Gastrocnemius medialis (tissue), 4 donors: Measurements from ENCODE around the gene KCNRG. TPM values are rescaled to one million over a fixed set of nuclear protein-coding genes. Genes with fewer than 3 reads are reported as not detected.

ENCODE experiments used
- ATAC-seq, 2 donors: fragments of 150-250 bp; one replicate each; pipeline ENCODE4 v1.9.1; 2016
- DNase-seq, 2 donors: peaks; one replicate each; pipeline ENCODE4 v3.0.0-alpha.2; 2019
- H3K27ac ChIP-seq, 4 donors: fragments of 200-600 bp; sonication (generic); 1 replicate in 1 of 4; 2 replicates in 3 of 4; pipeline ENCODE4 v1.5.1; 2016 to 2018; ENCODE audit warnings: mild to moderate bottlenecking in 2 of 4, moderate library complexity in 1 of 4
- H3K27me3 ChIP-seq, 3 donors: fragments of 200-600 bp; sonication (generic) in 2 of 3; 1 replicate in 1 of 3; 2 replicates in 2 of 3; pipeline versions ENCODE4 v1.5.1 to v1.6.0; 2016 to 2019; ENCODE audit warnings: mild to moderate bottlenecking in 1 of 3, moderate library complexity in 1 of 3
- H3K36me3 ChIP-seq, 2 donors: fragments of 200-600 bp; sonication (generic) in 1 of 2; one replicate each; pipeline ENCODE4 v1.5.1; 2017 to 2018
- H3K4me1 ChIP-seq, 2 donors: fragments of 200-600 bp; sonication (generic) in 1 of 2; one replicate each; pipeline ENCODE4 v1.5.1; 2016 to 2017; ENCODE audit warnings: mild to moderate bottlenecking in 2 of 2
- H3K4me3 ChIP-seq, 4 donors: fragments of 200-600 bp; sonication (generic) in 3 of 4; 1 replicate in 1 of 4; 2 replicates in 3 of 4; pipeline ENCODE4 v1.5.1; 2016 to 2019; ENCODE audit warnings: mild to moderate bottlenecking in 2 of 4
- H3K9me3 ChIP-seq, 3 donors: fragments of 200-600 bp; sonication (generic) in 2 of 3; 1 replicate in 1 of 3; 2 replicates in 2 of 3; pipeline ENCODE4 v1.5.1; 2016 to 2019
- CTCF ChIP-seq, 5 experiments: fragments of 450-650 bp in 3 of 5; fragments of 200-600 bp in 2 of 5; sonication (generic) in 2 of 5; IDR thresholded peaks in 4 of 5; conservative IDR thresholded peaks in 1 of 5; 1 replicate in 4 of 5; 2 replicates in 1 of 5; pipeline ENCODE4 v1.5.1; 2016 to 2019; ENCODE audit warnings: antibody characterized with exemption in 5 of 5, mild to moderate bottlenecking in 3 of 5, moderate library complexity in 3 of 5
- POLR2A ChIP-seq, 2 donors: fragments of 450-650 bp; IDR thresholded peaks; one replicate each; pipeline ENCODE4 v1.6.1; 2017; ENCODE audit warnings: antibody characterized with exemption in 2 of 2, mild to moderate bottlenecking in 2 of 2, moderate library complexity in 2 of 2
- in situ Hi-C, 4 donors: fragments of 200-750 bp; cut with MboI; loops; one replicate each; pipeline versions ENCODE4 v1.15.0 to v1.8.0; 2017; ENCODE audit warnings: low sequenced_read_pairs in 4 of 4
- intact Hi-C: fragments of 100-400 bp; cut with DNase I; formaldehyde crosslinking; loops from one replicate; pipeline ENCODE4 v1.15.1; 2023; ENCODE audit warnings: low total_unique reads
- microRNA counts, 2 donors: library from miRNA; unstranded; fragments of <30 nt; microRNA quantifications; one replicate each; lab custom pipeline; 2016
- microRNA-seq, 2 donors: library from miRNA; unstranded; fragments of <30 nt; microRNA quantifications; one replicate each; pipeline ENCODE4, GENCODE V29; 2016; ENCODE audit warnings: borderline replicate concordance in 2 of 2
- total RNA-seq, 4 donors: library from RNA; depleted of rRNA; stranded (reverse); fragments of >200 nt; gene quantifications; one replicate each; pipeline versions ENCODE4 v1.1.0 to v1.2.3, GENCODE V29; 2016

KCNRG gene
- total RNA-seq, 4 donors from 2014 or later = 0.66 to 0.72 TPM; not detected in 2

GRCh38 chr13:50070186-50070585 is 54.9 kb downstream of the KCNRG start:
- Histone ChIP-seq H3K36me3 (peaks cover 0 to 26% of the 10 kb centered on the region in 2 donors), H3K9me3 (no peaks in the 10 kb centered on the region), H3K4me1 (peaks cover 0 to 7% of the 10 kb centered on the region in 2 donors), H3K4me3 (no peak overlapping the region), H3K27me3 (no peaks in the 10 kb centered on the region), H3K27ac (no peak overlapping the region)
- in situ Hi-C loops = loop anchor here in 1 of 4 donors (10.0 kb wide), 1 partner anchor 65 kb away; no protein-coding TSS in a partner anchor
- intact Hi-C loops = no loop called here
- DNase-seq (no peak), ATAC-seq (no peak)
- TF ChIP-seq CTCF (IDR thresholded peaks at IDR 0.05 in 4 of 5, conservative IDR thresholded peaks at IDR 0.05 in 1 of 5) (no peak), POLR2A (IDR thresholded peaks at IDR 0.05) (no peak)

MicroRNA genes within 50 kb of the gene (microRNA counts, 767-probe panel; counts per million panel counts)
- microRNA hsa-miR-15a-5p (lab: Ali Mortazavi, UCI) (8,334 to 9,387 counts per million in 2 donors), microRNA hsa-miR-16-5p (lab: Ali Mortazavi, UCI) (8,966 to 9,240 counts per million in 2 donors)

Small RNA genes lying within 50 kb of the gene (microRNA-seq; reads per million reads assigned to microRNA genes)
- gene MIR15A (5,047 to 5,147 reads per million in 2 donors), gene MIR16-1 (1,567 to 2,102 reads per million in 2 donors), gene MIR3613 (14.2 to 16.2 reads per million in 2 donors)

Other genes starting within 250 kb of the KCNRG start
- gene KPNA3, start 222.8 kb upstream of the KCNRG start, total RNA-seq = 100 to 1,000 TPM in 2 of 4 donors, 10 to 100 TPM in 2; 73.3 to 154 (median 113) TPM
- gene SPRYD7, start 79.1 kb upstream of the KCNRG start, total RNA-seq = 10 to 100 TPM in 3 of 4 donors, 1 to 10 TPM in 1; 9.8 to 24.7 (median 17.9) TPM
- gene TRIM13, start 18.4 kb upstream of the KCNRG start, total RNA-seq = 10 to 100 TPM; 11.4 to 21.5 (median 19.1) TPM